NCI-H345 (cell line): ENCODE results near the gene CD19.

Experiments
- DNase-seq: peaks from one replicate; lab custom pipeline; 2025; lab: John Stamatoyannopoulos, UW

The CD19 gene

GRCh38 chr16:28982418-28982817, 50.6 kb downstream of the CD19 start:
- no peak for DNase-seq

- no peak for DNase-seq
These were observed 51.2 kb downstream of the CD19 start for GRCh38 chr16:28982949-28983348.

- DNase-seq = no peak
These were observed 51.9 kb downstream of the CD19 start for GRCh38 chr16:28983644-28984043.

GRCh38 chr16:28984091-28984490, 52.3 kb downstream of the CD19 start:
- DNase-seq = no peak

- DNase-seq = no peak
These were observed 52.9 kb downstream of the CD19 start, which contains the start of gene LAT for GRCh38 chr16:28984619-28985135. LAT (plus strand) TSS chr16:28985052; CDS start chr16:28985418, 366 bp downstream.

- DNase-seq = no peak
These were observed 53.7 kb downstream of the CD19 start for GRCh38 chr16:28985211-28986041.

- no peak for DNase-seq
These were observed 54.3 kb downstream of the CD19 start for GRCh38 chr16:28986046-28986445.

GRCh38 chr16:28986492-28986891, 54.7 kb downstream of the CD19 start:
- no peak for DNase-seq

- no peak for DNase-seq
These were observed 55.5 kb downstream of the CD19 start for GRCh38 chr16:28987170-28987853.
